Transverse colon (tissue), 4 donors: ENCODE results near the gene S100A10.

ENCODE experiments used
- CTCF ChIP-seq, 5 experiments: fragments of 200-600 bp in 3 of 5; fragments of 450-650 bp in 2 of 5; sonication (generic) in 3 of 5; IDR thresholded peaks; 1 replicate in 2 of 5; 2 replicates in 3 of 5; pipeline ENCODE4 v1.5.1; 2016 to 2017; ENCODE audit warnings: antibody characterized with exemption in 5 of 5, inconsistent platforms in 3 of 5, mild to moderate bottlenecking in 2 of 5, moderate library complexity in 1 of 5
- EP300 ChIP-seq: sonication (generic); formaldehyde crosslinking; IDR thresholded peaks from one replicate; pipeline ENCODE4 v1.6.1; 2017; ENCODE audit warnings: antibody characterized with exemption, low read depth
- POLR2A ChIP-seq: fragments of 450-650 bp; IDR thresholded peaks from one replicate; pipeline ENCODE4 v1.6.1; 2016; ENCODE audit warnings: antibody characterized with exemption, mild to moderate bottlenecking, moderate library complexity
- POLR2AphosphoS5 ChIP-seq, 3 donors: sonication (generic); formaldehyde crosslinking; IDR thresholded peaks; one replicate each; pipeline ENCODE4 v1.6.1; 2016; ENCODE audit warnings: antibody characterized with exemption in 3 of 3

DNA sequence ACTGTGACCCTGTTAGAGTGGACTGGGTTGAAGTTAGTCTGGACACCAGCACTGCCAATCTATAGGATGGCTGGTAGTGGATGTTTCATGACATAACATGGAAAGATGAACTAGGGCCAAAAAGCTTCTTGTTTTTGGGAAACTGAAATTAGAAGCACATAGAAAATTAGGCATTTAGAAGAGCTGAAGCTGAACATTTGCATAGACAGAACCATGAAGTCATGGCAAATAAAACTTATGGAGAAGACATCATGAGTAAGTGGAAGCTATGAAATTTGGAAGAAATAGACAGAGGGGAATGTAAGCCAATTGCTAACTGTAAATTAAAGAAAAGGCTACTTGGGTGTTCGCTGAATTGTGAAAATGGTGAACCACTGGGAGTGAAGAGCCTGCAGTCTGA lies 45.8 kb upstream of the S100A10 start:
- TF ChIP-seq CTCF (IDR thresholded peaks at IDR 0.05) (no peak), POLR2AphosphoS5 (IDR thresholded peaks at IDR 0.05) (no peak), POLR2A (no peak), EP300 (no peak)
